Keratinocyte (primary cell): ENCODE results near the gene SLFN14.

Experiments
- CTCF ChIP-seq, 3 experiments: IDR thresholded peaks in 1 of 3; conservative IDR thresholded peaks in 1 of 3; optimal IDR thresholded peaks in 1 of 3; 2 replicates in 2 of 3; 3 replicates in 1 of 3; pipeline versions ENCODE3 to v1.5.1; 2011; ENCODE audit warnings: low read length in 3 of 3, mild to moderate bottlenecking in 3 of 3, moderate library complexity in 2 of 3, control low read depth in 1 of 3, inconsistent platforms in 1 of 3; ENCODE audit not compliant: insufficient read depth in 2 of 3; ENCODE audit errors: extremely low read depth in 1 of 3
- EZH2 ChIP-seq: IDR thresholded peaks from one replicate; pipeline ENCODE4 v1.6.1; 2012; ENCODE audit warnings: inconsistent platforms, mild to moderate bottlenecking, low read length, moderate library complexity

- TF ChIP-seq CTCF (optimal IDR thresholded peaks at IDR 0.05 in 1 of 3, IDR thresholded peaks at IDR 0.05 in 1 of 3, conservative IDR thresholded peaks at IDR 0.05 in 1 of 3; ENCODE audit: extremely low read depth in 1 of 3, insufficient read depth in 2 of 3, low read length in 3 of 3): no peak
- no peak for TF ChIP-seq EZH2
These were observed 15.1 kb upstream of the SLFN14 start for GRCh38 chr17:35575759-35576158.
